Lower leg skin (tissue), 4 donors: ENCODE measurements around the gene LIN37. TPM values are rescaled to one million over a fixed set of nuclear protein-coding genes. Genes with fewer than 3 reads are reported as not detected.

ENCODE experiments used
- DNase-seq, 2 donors: peaks; one replicate each; pipeline ENCODE4 v3.0.0-alpha.2; 2019; ENCODE audit warnings: low spot score in 2 of 2
- H3K4me3 ChIP-seq: fragments of 200-600 bp; sonication (generic); 2 replicates; pipeline ENCODE4 v1.5.1; 2017; ENCODE audit warnings: mild to moderate bottlenecking, low read depth; ENCODE audit not compliant: poor library complexity, severe bottlenecking
- CTCF ChIP-seq, 3 donors: fragments of 450-650 bp; IDR thresholded peaks; one replicate each; pipeline ENCODE4 v1.5.1; 2016; ENCODE audit warnings: antibody characterized with exemption in 3 of 3, mild to moderate bottlenecking in 3 of 3, moderate library complexity in 2 of 3
- POLR2A ChIP-seq, 2 donors: fragments of 450-650 bp; IDR thresholded peaks; one replicate each; pipeline ENCODE4 v1.6.1; 2016 to 2017; ENCODE audit warnings: antibody characterized with exemption in 2 of 2, mild to moderate bottlenecking in 1 of 2, moderate library complexity in 1 of 2
- WGBS, 2 donors: methylation state at CpG; one replicate each; pipeline ENCODE4 v1.1.5; 2018; 5-methylcytosine and 5-hydroxymethylcytosine counted together
- intact Hi-C: fragments of 100-400 bp; cut with DNase I; formaldehyde crosslinking; loops from one replicate; pipeline ENCODE4 v1.15.0; 2023; ENCODE audit warnings: low total_unique reads
- total RNA-seq, 4 donors: library from RNA; depleted of rRNA; stranded (reverse); fragments of >200 nt; gene quantifications; one replicate each; pipeline ENCODE4 v1.1.0, GENCODE V29; 2016

LIN37 gene
- total RNA-seq, 4 donors from 2014 or later, result 4.7 to 15.0 (median 10.3) TPM

- DNase-seq, result peak in 1 of 2 donors; percentile 87
- intact Hi-C loops, result no loop called here
- 87% methylated on average over 20 of the region's 20 CpGs for WGBS, 2 donors
- TF ChIP-seq CTCF (IDR thresholded peaks at IDR 0.05) (no peak), POLR2A (IDR thresholded peaks at IDR 0.05) (no peak)
- no peak overlapping the region for H3K4me3 ChIP-seq
These were observed 5.4 kb downstream of the LIN37 start for GRCh38 chr19:35753634-35754369.

- TF ChIP-seq CTCF (IDR thresholded peaks at IDR 0.05), result no peak
- TF ChIP-seq POLR2A (IDR thresholded peaks at IDR 0.05), result no peak
- DNase-seq, result peak in 1 of 2 donors; percentile 84
- H3K4me3 ChIP-seq, result no peak overlapping the region
- 80 to 81% methylated on average over 13 of the region's 13 CpGs for WGBS, 2 donors
- intact Hi-C loops, result no loop called here
These were observed 6.2 kb downstream of the LIN37 start for GRCh38 chr19:35754370-35755130.

GRCh38 chr19:35755131-35755549 lies 6.8 kb downstream of the LIN37 start:
- no peak for DNase-seq
- H3K4me3 ChIP-seq, result no peak overlapping the region
- TF ChIP-seq POLR2A (IDR thresholded peaks at IDR 0.05) (no peak), CTCF (IDR thresholded peaks at IDR 0.05) (no peak)
- WGBS, 2 donors, result 28 to 33% methylated on average over 17 of the region's 17 CpGs
- intact Hi-C loops, result no loop called here

DNA sequence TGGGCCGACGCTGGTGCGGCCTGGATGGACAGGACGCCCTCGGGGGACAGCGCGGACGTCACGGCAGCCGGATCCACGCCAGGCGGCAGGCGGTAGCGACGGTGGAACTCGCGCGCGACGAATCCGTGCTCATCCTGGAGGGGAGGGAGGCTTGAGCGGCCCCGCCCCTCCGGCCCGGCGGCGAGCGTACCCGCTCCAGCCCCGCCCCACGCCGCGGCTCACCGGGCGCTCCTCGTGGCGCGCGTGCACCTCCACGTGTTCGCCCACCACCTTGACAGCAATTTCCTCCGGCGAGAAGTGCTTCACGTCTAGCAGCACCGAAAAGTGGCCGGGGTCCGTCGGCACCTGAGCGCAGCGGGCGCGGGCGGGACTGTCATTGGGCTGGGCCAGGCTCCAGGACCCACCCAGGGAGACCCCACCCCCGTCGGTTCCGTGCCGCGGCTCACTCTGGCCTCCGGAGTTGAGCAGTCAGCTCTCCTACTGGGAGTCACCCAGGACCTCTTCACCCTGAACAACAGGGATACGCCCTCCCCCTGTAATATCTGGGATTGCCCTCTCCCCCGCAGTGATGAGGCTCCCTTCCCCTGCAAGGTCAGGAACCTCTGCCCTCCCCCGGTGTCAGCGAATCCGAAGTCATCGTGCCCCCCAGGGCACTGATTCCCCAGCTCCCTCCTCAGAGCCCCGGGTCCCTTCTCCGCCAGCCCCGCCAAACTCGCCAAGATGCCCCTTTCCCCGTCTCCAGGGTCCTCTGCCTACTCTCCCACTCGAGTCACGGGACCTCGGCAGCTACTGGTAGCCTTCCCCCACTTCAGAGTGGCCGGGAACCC lies 7.4 kb downstream of the LIN37 start:
- H3K4me3 ChIP-seq, result no peak overlapping the region
- DNase-seq, result peak; percentile 70 to 96
- 10 to 22% methylated on average over 16 to 29 of the region's 74 CpGs for WGBS, 2 donors
- TF ChIP-seq POLR2A (IDR thresholded peaks at IDR 0.05) (no peak), CTCF (IDR thresholded peaks at IDR 0.05) (no peak)
- intact Hi-C loops, result no loop called here

- TF ChIP-seq CTCF (IDR thresholded peaks at IDR 0.05), result no peak
- no peak for TF ChIP-seq POLR2A (IDR thresholded peaks at IDR 0.05)
- DNase-seq, result peak in 1 of 2 donors; percentile 90
- H3K4me3 ChIP-seq, result peak within 1 kb of the TSS; percentile 2
- intact Hi-C loops, result no loop called here
- 22 to 24% methylated on average over 19 to 38 of the region's 52 CpGs for WGBS, 2 donors
These were observed 8.2 kb downstream of the LIN37 start, which contains the start of gene HSPB6 for GRCh38 chr19:35756377-35757230. Gene HSPB6 (minus strand): TSS chr19:35757029. CDS start chr19:35757008, 21 bp downstream.
